HepG2 (cell line): ENCODE results near the gene NEAT1. TPM values are rescaled to one million over a fixed set of nuclear protein-coding genes. Genes with fewer than 3 reads are reported as not detected.

Experiments used
- ATF1 ChIP-seq: IDR thresholded peaks from 2 replicates; pipeline ENCODE4 v1.6.1; 2016; ENCODE audit warnings: mild to moderate bottlenecking, control low read depth
- CBX2 ChIP-seq, 2 experiments: fragments of 200-600 bp in 1 of 2; sonication (generic); formaldehyde crosslinking in 1 of 2; IDR thresholded peaks; 2 replicates each; pipeline versions ENCODE4 v1.7.0 to v1.8.1; 2018 to 2022; ENCODE audit warnings: low read depth in 2 of 2, low read length in 1 of 2, mild to moderate bottlenecking in 1 of 2, missing genetic modification reagents in 1 of 2
- GATAD2A ChIP-seq: IDR thresholded peaks from 2 replicates; pipeline ENCODE4 v1.6.1; 2016
- NAIF1 ChIP-seq: sonication (generic); formaldehyde crosslinking; IDR thresholded peaks from 2 replicates; pipeline ENCODE4 v1.5.0; 2020; ENCODE audit warnings: mild to moderate bottlenecking, missing genetic modification reagents, borderline replicate concordance
- NR2F1 ChIP-seq, 2 experiments: fragments of 450-650 bp in 1 of 2; formaldehyde crosslinking in 1 of 2; IDR thresholded peaks; 2 replicates each; pipeline versions ENCODE4 v1.5.0 to v1.6.1; 2016 to 2020; ENCODE audit warnings: mild to moderate bottlenecking in 1 of 2, missing compliant biosample characterization in 1 of 2, missing genetic modification reagents in 1 of 2, moderate library complexity in 1 of 2
- NR3C1 ChIP-seq: sonication (generic); formaldehyde crosslinking; IDR thresholded peaks from 2 replicates; pipeline ENCODE4 v1.4.0; 2020; ENCODE audit warnings: missing genetic modification reagents
- PLSCR1 ChIP-seq: sonication (generic); formaldehyde crosslinking; IDR thresholded peaks from 2 replicates; pipeline ENCODE4 v1.5.0; 2020; ENCODE audit warnings: missing genetic modification reagents, mild to moderate bottlenecking, borderline replicate concordance
- RELA ChIP-seq: sonication (generic); formaldehyde crosslinking; IDR thresholded peaks from 2 replicates; pipeline ENCODE4 v1.4.0; 2020; ENCODE audit warnings: missing genetic modification reagents
- RNF219 ChIP-seq: sonication (generic); formaldehyde crosslinking; IDR thresholded peaks from 2 replicates; pipeline ENCODE4 v1.5.0; 2020; ENCODE audit warnings: mild to moderate bottlenecking, missing genetic modification reagents
- SMAD9 ChIP-seq: sonication (generic); formaldehyde crosslinking; IDR thresholded peaks from 2 replicates; pipeline ENCODE4 v1.5.1; 2020; ENCODE audit warnings: mild to moderate bottlenecking, missing genetic modification reagents
- SNAI1 ChIP-seq: sonication (generic); formaldehyde crosslinking; IDR thresholded peaks from 2 replicates; pipeline ENCODE4 v1.5.0; 2020; ENCODE audit warnings: mild to moderate bottlenecking, missing genetic modification reagents, borderline replicate concordance
- TFDP2 ChIP-seq: sonication (generic); formaldehyde crosslinking; IDR thresholded peaks from 2 replicates; pipeline ENCODE4 v1.4.0; 2020; ENCODE audit warnings: missing genetic modification reagents
- XBP1 ChIP-seq: sonication (generic); formaldehyde crosslinking; IDR thresholded peaks from 2 replicates; pipeline ENCODE4 v1.5.0; 2020; ENCODE audit warnings: missing genetic modification reagents
- ZBTB37 ChIP-seq: sonication (generic); formaldehyde crosslinking; IDR thresholded peaks from 2 replicates; pipeline ENCODE4 v1.4.0; 2020; ENCODE audit warnings: mild to moderate bottlenecking, missing genetic modification reagents
- ZNF207 ChIP-seq: fragments of 450-650 bp; IDR thresholded peaks from 2 replicates; pipeline ENCODE4 v1.6.1; 2016; ENCODE audit warnings: antibody characterized with exemption, borderline replicate concordance
- ZNF225 ChIP-seq: sonication (generic); formaldehyde crosslinking; IDR thresholded peaks from 2 replicates; pipeline ENCODE4 v1.4.0; 2020; ENCODE audit warnings: mild to moderate bottlenecking, missing genetic modification reagents
- ZNF263 ChIP-seq: sonication (generic); formaldehyde crosslinking; IDR thresholded peaks from 2 replicates; pipeline ENCODE4 v1.4.0; 2020; ENCODE audit warnings: missing genetic modification reagents
- ZNF276 ChIP-seq: sonication (generic); formaldehyde crosslinking; IDR thresholded peaks from 2 replicates; pipeline ENCODE4 v1.4.0; 2020; ENCODE audit warnings: mild to moderate bottlenecking, low read depth, missing genetic modification reagents
- ZNF431 ChIP-seq: sonication (generic); formaldehyde crosslinking; IDR thresholded peaks from 2 replicates; pipeline ENCODE4 v1.9.0; 2022; ENCODE audit warnings: missing genetic modification reagents, low read depth, mild to moderate bottlenecking, borderline replicate concordance
- ZNF639 ChIP-seq: conservative IDR thresholded peaks from 2 replicates; pipeline ENCODE4 v1.6.1; 2018; ENCODE audit warnings: missing genetic modification reagents
- polyA plus RNA-seq, 8 experiments: library from polyadenylated mRNA; depleted of rRNA in 3 of 8; stranded (reverse) in 7 of 8; unstranded in 1 of 8; fragments of >200 nt; fragmentation: Illumina TruSeq in 4 of 8; extraction: Trizol in 4 of 8; gene quantifications; 2 replicates each; pipeline versions ENCODE4 v1.2.1 to v1.2.3, GENCODE V29; 2011 to 2016; ENCODE audit warnings: low read depth in 4 of 8, missing spikeins in 1 of 8, mixed read lengths in 1 of 8; ENCODE audit not compliant: insufficient read depth in 1 of 8
- total RNA-seq, 5 experiments: library from RNA; depleted of rRNA; stranded (reverse); fragments of >200 nt; fragmentation: Illumina TruSeq; extraction: Trizol; gene quantifications; 2 replicates each; pipeline ENCODE4 v1.2.3, GENCODE V29; 2016; ENCODE audit warnings: low read depth in 1 of 5

Gene NEAT1
- total and polyA plus RNA-seq, 2 of the 13 experiments (the other 11 are each of a cell fraction or from before 2014, with no cell fraction given): 20.5 to 41.2 TPM

- TF ChIP-seq RNF219 (CRISPR knock-in tag): peak; percentile 96
- TF ChIP-seq GATAD2A: peak; percentile 81
- no peak for TF ChIP-seq RELA (CRISPR knock-in tag)
- no peak for TF ChIP-seq SNAI1 (CRISPR knock-in tag)
- no peak for TF ChIP-seq XBP1 (CRISPR knock-in tag)
- TF ChIP-seq ZNF639 (CRISPR knock-in tag): no peak; the same call in 1 of the 2 replicates
- TF ChIP-seq TFDP2: peak; percentile 66
- TF ChIP-seq ZNF207: no peak
- TF ChIP-seq ZNF276: no peak; the same call in 1 of the 2 replicates
- TF ChIP-seq ZNF263 (CRISPR knock-in tag): peak; percentile 71
- no peak for TF ChIP-seq ZNF225
- TF ChIP-seq PLSCR1 (CRISPR knock-in tag): no peak
- peak; percentile 71 for TF ChIP-seq ATF1 (CRISPR knock-in tag)
- peak; percentile 24 for TF ChIP-seq SMAD9 (CRISPR knock-in tag)
- TF ChIP-seq ZNF431 (CRISPR knock-in tag): no peak
- peak; percentile 88 to 98 for TF ChIP-seq NR2F1 (CRISPR knock-in tag; IDR thresholded peaks at IDR 0.05)
- TF ChIP-seq NR3C1 (CRISPR knock-in tag): no peak
- TF ChIP-seq CBX2 (IDR thresholded peaks at IDR 0.05; ENCODE audit: low read depth, low read length): no peak
- TF ChIP-seq CBX2 (CRISPR knock-in tag; IDR thresholded peaks at IDR 0.05; ENCODE audit: low read depth): no peak
- peak; percentile 63; the same call in 1 of the 2 replicates for TF ChIP-seq NAIF1
- TF ChIP-seq ZBTB37: no peak
These were observed 3.7 kb upstream of the NEAT1 start (continued) for GRCh38 chr11:65418681-65419459.
